ENCODE results near the gene SRC.

SRC gene

DNA sequence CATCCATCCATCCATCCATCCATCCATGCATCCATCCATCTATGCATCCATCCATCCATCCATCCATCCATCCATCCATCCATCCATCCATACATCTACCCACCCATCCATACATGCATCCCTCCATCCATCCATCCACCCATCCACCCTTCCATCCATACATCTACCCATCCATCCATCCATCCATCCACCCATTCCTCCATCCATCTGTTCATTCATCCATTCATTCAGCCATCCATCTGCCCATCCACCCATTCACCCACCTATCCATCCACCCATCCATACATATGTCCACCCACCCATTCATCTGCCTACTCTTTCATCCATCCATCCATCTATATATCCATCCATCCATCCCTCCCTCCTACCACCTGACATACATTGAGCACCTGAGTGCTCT is 104.4 kb downstream of the SRC start:
- DNase-seq (ENCODE audit: low read depth) = no peak
- TF ChIP-seq, protein P1, sequence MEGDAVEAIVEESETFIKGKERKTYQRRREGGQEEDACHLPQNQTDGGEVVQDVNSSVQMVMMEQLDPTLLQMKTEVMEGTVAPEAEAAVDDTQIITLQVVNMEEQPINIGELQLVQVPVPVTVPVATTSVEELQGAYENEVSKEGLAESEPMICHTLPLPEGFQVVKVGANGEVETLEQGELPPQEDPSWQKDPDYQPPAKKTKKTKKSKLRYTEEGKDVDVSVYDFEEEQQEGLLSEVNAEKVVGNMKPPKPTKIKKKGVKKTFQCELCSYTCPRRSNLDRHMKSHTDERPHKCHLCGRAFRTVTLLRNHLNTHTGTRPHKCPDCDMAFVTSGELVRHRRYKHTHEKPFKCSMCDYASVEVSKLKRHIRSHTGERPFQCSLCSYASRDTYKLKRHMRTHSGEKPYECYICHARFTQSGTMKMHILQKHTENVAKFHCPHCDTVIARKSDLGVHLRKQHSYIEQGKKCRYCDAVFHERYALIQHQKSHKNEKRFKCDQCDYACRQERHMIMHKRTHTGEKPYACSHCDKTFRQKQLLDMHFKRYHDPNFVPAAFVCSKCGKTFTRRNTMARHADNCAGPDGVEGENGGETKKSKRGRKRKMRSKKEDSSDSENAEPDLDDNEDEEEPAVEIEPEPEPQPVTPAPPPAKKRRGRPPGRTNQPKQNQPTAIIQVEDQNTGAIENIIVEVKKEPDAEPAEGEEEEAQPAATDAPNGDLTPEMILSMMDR (IDR thresholded peaks at IDR 0.05; ENCODE audit: low read length, missing control alignments) = no peak
- H3K4me3 ChIP-seq (replicated peaks; ENCODE audit: low read depth, low read length) = no peak overlapping the region

DNA sequence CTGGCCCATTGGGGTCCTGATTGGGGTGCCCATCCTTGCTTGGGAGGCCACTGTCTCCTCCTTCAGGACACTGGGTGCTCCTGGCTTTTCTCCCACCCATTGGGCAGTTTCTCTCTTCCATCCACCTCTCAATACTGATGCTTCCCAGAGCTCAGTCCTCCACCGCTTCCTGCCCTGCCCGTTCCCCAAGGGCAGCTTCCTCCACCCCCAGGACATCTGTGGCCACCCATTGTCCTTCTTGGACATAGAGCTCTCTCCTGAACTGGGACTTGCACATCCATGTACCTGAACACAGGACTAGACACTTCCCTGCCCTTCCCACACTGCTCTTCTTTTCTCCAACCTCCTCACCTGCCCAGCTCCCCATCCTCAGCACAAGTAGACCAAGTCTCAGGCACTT is 105.7 kb downstream of the SRC start:
- DNase-seq (ENCODE audit: low read depth) = no peak
- TF ChIP-seq, protein P1 (IDR thresholded peaks at IDR 0.05; ENCODE audit: low read length, missing control alignments) = no peak
- no peak overlapping the region for H3K4me3 ChIP-seq (replicated peaks; ENCODE audit: low read depth, low read length)

DNA sequence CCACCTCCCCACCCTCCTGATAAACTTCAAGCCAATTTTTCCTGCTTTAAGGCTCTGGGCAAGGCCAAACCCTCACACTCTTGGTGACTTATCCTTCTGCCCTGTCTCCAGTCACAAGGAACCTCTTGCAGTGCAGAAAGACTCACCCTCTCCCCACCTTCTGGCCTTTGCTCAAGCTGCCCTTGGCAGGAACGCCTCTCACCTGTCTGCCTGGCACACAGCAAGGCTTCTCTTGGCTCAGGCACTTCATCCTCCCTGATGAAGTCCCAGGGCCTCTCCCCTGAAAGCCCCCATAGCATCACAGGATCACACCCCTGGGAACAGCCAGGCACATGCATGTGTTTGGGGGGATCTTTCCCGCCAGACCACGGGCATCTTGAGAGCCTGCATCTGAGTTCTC is 106.3 kb downstream of the SRC start:
- H3K4me3 ChIP-seq (replicated peaks; ENCODE audit: low read depth, low read length) = no peak overlapping the region
- no peak for DNase-seq (ENCODE audit: low read depth)
- TF ChIP-seq, protein P1 (IDR thresholded peaks at IDR 0.05; ENCODE audit: low read length, missing control alignments) = no peak

DNA sequence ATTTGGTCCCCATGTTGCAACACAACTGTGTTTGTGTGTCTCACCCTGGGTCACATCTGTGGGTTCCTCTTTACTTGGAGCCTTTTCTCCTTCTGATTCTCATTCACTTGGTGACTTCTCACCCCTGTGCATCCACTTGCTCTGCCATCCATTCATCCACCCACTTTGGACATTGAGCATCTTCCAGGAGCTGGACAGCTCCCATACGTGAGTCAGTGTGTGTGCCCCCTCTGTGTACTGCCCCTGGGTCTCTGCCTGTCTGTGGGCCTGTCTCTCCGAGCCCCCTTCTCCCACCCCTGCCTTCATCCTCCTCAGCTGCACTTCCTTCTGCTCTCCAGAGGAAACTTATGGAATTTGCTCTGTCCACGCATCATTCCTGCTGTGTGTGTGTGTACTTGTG is 107.3 kb downstream of the SRC start:
- no peak overlapping the region for H3K4me3 ChIP-seq (replicated peaks; ENCODE audit: low read depth, low read length)
- no peak for DNase-seq (ENCODE audit: low read depth)

DNA sequence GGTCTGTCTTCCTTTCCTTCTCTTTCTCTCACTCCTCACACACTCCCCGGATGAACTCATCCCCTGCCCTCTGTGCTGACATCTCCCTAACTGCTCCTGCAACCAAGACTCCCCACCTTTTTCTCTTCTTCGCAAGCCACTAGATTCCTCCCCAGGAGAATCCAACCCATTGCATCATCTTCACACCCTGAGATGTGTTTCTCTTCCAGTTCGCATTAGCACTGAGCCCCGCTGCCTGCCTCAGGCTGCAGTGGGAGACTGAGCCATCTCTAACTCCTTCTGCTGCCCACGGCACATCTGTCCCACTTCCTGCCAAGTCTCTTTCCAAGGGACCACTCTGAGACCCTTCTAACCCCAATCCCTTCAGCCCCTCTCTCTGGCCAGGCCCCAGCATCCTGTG is 107.9 kb downstream of the SRC start:
- TF ChIP-seq, protein P1 (IDR thresholded peaks at IDR 0.05; ENCODE audit: low read length, missing control alignments) = no peak
- no peak for DNase-seq (ENCODE audit: low read depth)
- no peak overlapping the region for H3K4me3 ChIP-seq (replicated peaks; ENCODE audit: low read depth, low read length)

More for the DNA sequence above, 107.3 kb downstream of the SRC start:
- TF ChIP-seq, protein P1 (IDR thresholded peaks at IDR 0.05; ENCODE audit: low read length, missing control alignments) = no peak

DNA sequence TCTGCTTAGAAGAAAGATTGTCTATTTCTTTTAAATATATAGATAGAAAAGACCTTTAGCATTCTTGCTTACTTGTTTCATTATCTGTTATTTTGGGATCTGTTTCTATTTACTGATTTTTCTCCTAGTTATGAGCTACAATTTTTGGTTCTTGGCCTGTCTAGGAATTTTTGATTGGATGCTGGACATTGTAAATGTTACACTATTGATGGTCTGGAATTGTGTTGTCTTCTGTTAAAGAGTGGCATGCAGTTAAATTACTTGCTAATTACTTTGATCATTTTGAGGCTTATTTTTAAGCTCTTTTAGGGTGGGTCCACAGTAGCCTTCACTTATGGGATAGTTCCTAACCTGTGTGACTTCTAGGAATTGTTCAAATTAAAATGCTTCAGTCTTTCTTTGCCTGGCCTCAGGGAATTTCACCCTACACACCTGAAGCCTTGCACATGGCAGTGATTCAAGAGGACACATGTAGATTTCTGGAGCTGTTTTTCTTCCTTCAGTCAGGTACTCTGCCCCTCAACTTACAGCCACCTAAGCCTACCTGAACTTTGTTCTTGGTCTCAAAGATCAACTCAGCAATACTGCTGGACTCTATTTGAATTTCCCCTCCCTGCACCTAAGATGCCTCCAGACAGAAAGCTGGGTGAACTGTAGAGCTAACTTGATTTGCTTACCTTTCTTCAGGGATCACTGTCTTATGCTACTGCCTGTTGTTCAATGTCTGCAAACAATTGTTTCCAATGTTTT is 108.9 kb downstream of the SRC start:
- TF ChIP-seq, protein P1 (IDR thresholded peaks at IDR 0.05; ENCODE audit: low read length, missing control alignments) = no peak
- H3K4me3 ChIP-seq (replicated peaks; ENCODE audit: low read depth, low read length) = no peak overlapping the region
- no peak for DNase-seq (ENCODE audit: low read depth)

All from fibroblast of pulmonary artery (primary cell).